H1 (cell line): ENCODE results near the gene IRF8. TPM values are rescaled to one million over a fixed set of nuclear protein-coding genes. Genes with fewer than 3 reads are reported as not detected.
A peak's percentile ranks its signal among the peaks of the same experiment; 100 is the strongest.

Experiments used
- CTCF ChIA-PET: fragments of 300-600 bp; sonication (Branson Sonifier 250); formaldehyde crosslinking; loops from one replicate; lab custom pipeline; 2021; ENCODE audit not compliant: partially characterized antibody; lab: Charles Lee
- POLR2A ChIA-PET: fragments of 300-600 bp; sonication (Branson Sonifier 250); formaldehyde crosslinking; loops from one replicate; lab custom pipeline; 2021; ENCODE audit warnings: inconsistent platforms; ENCODE audit not compliant: partially characterized antibody; lab: Charles Lee
- DNase-seq, 2 experiments: peaks; one replicate each; pipeline versions ENCODE4 v3.0.0 to v3.0.0-alpha.2; 2010 to 2022; ENCODE audit warnings: low spot score in 2 of 2, low read depth in 1 of 2, mixed read lengths in 1 of 2
- FAIRE-seq: peaks from 2 replicates; lab custom pipeline; 2011; peaks lifted over from hg19 to GRCh38; lab: Jason Lieb, UNC
- H2AFZ ChIP-seq: 2 replicates; pipeline ENCODE4 v1.8.1; 2012; ENCODE audit warnings: low read length, inconsistent platforms
- H2AK5ac ChIP-seq: 2 replicates; pipeline ENCODE4 v1.6.1; 2013; ENCODE audit warnings: low read depth, low read length
- H2BK120ac ChIP-seq: replicated peaks from 2 replicates; pipeline ENCODE3; 2013; ENCODE audit warnings: low read depth, low read length, inconsistent platforms
- H2BK12ac ChIP-seq: 2 replicates; pipeline ENCODE4 v1.6.1; 2013; ENCODE audit warnings: low read depth, low read length
- H2BK15ac ChIP-seq: 2 replicates; pipeline ENCODE4 v1.6.1; 2013; ENCODE audit warnings: low read length
- H2BK20ac ChIP-seq: 2 replicates; pipeline ENCODE4 v1.6.1; 2013; ENCODE audit warnings: low read length
- H2BK5ac ChIP-seq: 2 replicates; pipeline ENCODE4 v1.6.1; 2013; ENCODE audit warnings: low read depth, low read length
- H3K14ac ChIP-seq: 2 replicates; pipeline ENCODE4 v1.6.1; 2013; ENCODE audit warnings: inconsistent platforms; ENCODE audit not compliant: insufficient read length
- H3K18ac ChIP-seq: 2 replicates; pipeline ENCODE4 v1.6.1; 2013; ENCODE audit warnings: low read length; ENCODE audit errors: extremely low read depth
- H3K23ac ChIP-seq: 2 replicates; pipeline ENCODE4 v1.6.1; 2013; ENCODE audit warnings: inconsistent platforms; ENCODE audit not compliant: insufficient read length
- H3K23me2 ChIP-seq: 2 replicates; pipeline ENCODE4 v1.6.1; 2013; ENCODE audit warnings: low read depth, low read length
- H3K27ac ChIP-seq: 2 replicates; pipeline ENCODE4 v1.6.1; 2011; ENCODE audit warnings: low read depth, low read length, inconsistent platforms
- H3K27me3 ChIP-seq, 4 experiments: replicated peaks in 1 of 4; 1 replicate in 1 of 4; 2 replicates in 3 of 4; pipeline versions ENCODE4 v1.6.1 to v1.8.1; 2011 to 2013; ENCODE audit warnings: low read length in 3 of 4, mild to moderate bottlenecking in 3 of 4, inconsistent platforms in 2 of 4, mixed read lengths in 2 of 4, moderate library complexity in 1 of 4; ENCODE audit not compliant: control insufficient read depth in 3 of 4, insufficient read depth in 3 of 4; ENCODE audit errors: extremely low read depth in 1 of 4
- H3K36me3 ChIP-seq, 4 experiments: 2 replicates each; pipeline versions ENCODE4 v1.6.1 to v1.8.1; 2011 to 2013; ENCODE audit warnings: mild to moderate bottlenecking in 4 of 4, low read length in 3 of 4, moderate library complexity in 2 of 4, control low read depth in 1 of 4, inconsistent platforms in 1 of 4; ENCODE audit not compliant: insufficient read depth in 4 of 4, control insufficient read depth in 2 of 4
- H3K4ac ChIP-seq: replicated peaks from 2 replicates; pipeline ENCODE3; 2013; ENCODE audit warnings: low read length, low read depth, mixed read lengths, inconsistent platforms; ENCODE audit not compliant: insufficient read length
- H3K4me1 ChIP-seq, 4 experiments: replicated peaks in 1 of 4; 1 replicate in 1 of 4; 2 replicates in 3 of 4; pipeline versions ENCODE4 v1.6.1 to v1.8.1; 2011 to 2013; ENCODE audit warnings: low read length in 3 of 4, inconsistent platforms in 2 of 4, mixed read lengths in 1 of 4; ENCODE audit not compliant: insufficient read depth in 4 of 4, control insufficient read depth in 3 of 4
- H3K4me2 ChIP-seq, 2 experiments: 2 replicates each; pipeline versions ENCODE4 v1.6.1 to v1.8.1; 2011 to 2013; ENCODE audit warnings: low read depth in 2 of 2, low read length in 2 of 2, control low read depth in 1 of 2, inconsistent platforms in 1 of 2, mild to moderate bottlenecking in 1 of 2; ENCODE audit not compliant: insufficient read depth in 1 of 2
- H3K4me3 ChIP-seq, 4 experiments: fragments of 200-600, 300-600 bp in 1 of 4; sonication (generic), shearing (Covaris generic), sonication (Bioruptor Twin) in 1 of 4; 2 replicates each; pipeline versions ENCODE4 v1.5.1 to v1.8.1; 2011 to 2016; ENCODE audit warnings: low read length in 4 of 4, low read depth in 3 of 4, control low read depth in 2 of 4, inconsistent platforms in 2 of 4, mild to moderate bottlenecking in 2 of 4, mixed read lengths in 1 of 4, moderate library complexity in 1 of 4; ENCODE audit not compliant: insufficient read depth in 2 of 4; ENCODE audit errors: extremely low read depth in 1 of 4
- H3K56ac ChIP-seq: replicated peaks from 2 replicates; pipeline ENCODE3; 2013; ENCODE audit warnings: low read depth, mild to moderate bottlenecking, mixed read lengths, low read length, inconsistent platforms; ENCODE audit not compliant: insufficient read length
- H3K79me1 ChIP-seq: 2 replicates; pipeline ENCODE4 v1.6.1; 2013; ENCODE audit warnings: low read depth, low read length, control low read depth
- H3K79me2 ChIP-seq, 2 experiments: 2 replicates each; pipeline versions ENCODE4 v1.6.1 to v1.8.1; 2012 to 2013; ENCODE audit warnings: low read length in 2 of 2, mild to moderate bottlenecking in 2 of 2, inconsistent platforms in 1 of 2; ENCODE audit not compliant: insufficient read depth in 2 of 2, control insufficient read depth in 1 of 2
- H3K9ac ChIP-seq, 4 experiments: replicated peaks in 1 of 4; 1 replicate in 1 of 4; 2 replicates in 3 of 4; pipeline versions ENCODE4 v1.6.1 to v1.8.1; 2011 to 2013; ENCODE audit warnings: low read depth in 3 of 4, low read length in 3 of 4, control low read depth in 2 of 4, mild to moderate bottlenecking in 2 of 4, moderate library complexity in 2 of 4, inconsistent platforms in 1 of 4; ENCODE audit errors: extremely low read depth in 1 of 4
- H3K9me3 ChIP-seq, 2 experiments: 2 replicates each; pipeline versions ENCODE4 v1.6.1 to v1.8.1; 2012 to 2013; ENCODE audit warnings: mild to moderate bottlenecking in 2 of 2, moderate library complexity in 2 of 2, control low read depth in 1 of 2, inconsistent platforms in 1 of 2, low read depth in 1 of 2, low read length in 1 of 2, mixed read lengths in 1 of 2; ENCODE audit not compliant: insufficient read depth in 2 of 2
- H4K20me1 ChIP-seq, 2 experiments: replicated peaks in 1 of 2; 2 replicates each; pipeline versions ENCODE3 to v1.8.1; 2011 to 2013; ENCODE audit warnings: inconsistent platforms in 2 of 2, low read length in 2 of 2, mild to moderate bottlenecking in 1 of 2; ENCODE audit not compliant: insufficient read depth in 2 of 2, control insufficient read depth in 1 of 2
- H4K5ac ChIP-seq: 2 replicates; pipeline ENCODE4 v1.6.1; 2013; ENCODE audit warnings: low read length, low read depth, mixed read lengths, inconsistent platforms; ENCODE audit not compliant: insufficient read length
- H4K8ac ChIP-seq: 2 replicates; pipeline ENCODE4 v1.8.0; 2013; ENCODE audit warnings: mild to moderate bottlenecking, moderate library complexity, low read length, inconsistent platforms; ENCODE audit not compliant: insufficient read depth; ENCODE audit errors: extremely low read depth
- H4K91ac ChIP-seq: replicated peaks from 2 replicates; pipeline ENCODE3; 2013; ENCODE audit warnings: low read length, mixed read lengths, inconsistent platforms; ENCODE audit not compliant: insufficient read length
- CHD2 ChIP-seq: IDR thresholded peaks from 2 replicates; pipeline ENCODE4 v1.6.1; 2012; ENCODE audit warnings: low read length, improper control_type of control experiment
- EP300 ChIP-seq, 2 experiments: IDR thresholded peaks; 1 replicate in 1 of 2; 2 replicates in 1 of 2; pipeline ENCODE4 v1.6.1; 2011 to 2012; ENCODE audit warnings: low read depth in 2 of 2, low read length in 2 of 2, mild to moderate bottlenecking in 2 of 2, borderline replicate concordance in 1 of 2, inconsistent platforms in 1 of 2, moderate library complexity in 1 of 2
- HDAC2 ChIP-seq, 2 experiments: fragments of 300-600 bp in 1 of 2; sonication (generic) in 1 of 2; IDR thresholded peaks; 2 replicates each; pipeline ENCODE4 v1.6.1; 2011 to 2012; ENCODE audit warnings: low read depth in 2 of 2, low read length in 2 of 2, mild to moderate bottlenecking in 2 of 2, moderate library complexity in 2 of 2, borderline replicate concordance in 1 of 2, inconsistent platforms in 1 of 2
- KDM1A ChIP-seq: fragments of 200-600, 300-600 bp; sonication (generic); IDR thresholded peaks from 2 replicates; pipeline ENCODE4 v1.7.1; 2016; ENCODE audit warnings: mild to moderate bottlenecking, low read length, borderline replicate concordance
- MAFK ChIP-seq: IDR thresholded peaks from 2 replicates; pipeline ENCODE4 v1.6.1; 2012; ENCODE audit warnings: low read depth, mild to moderate bottlenecking, improper control_type of control experiment, low read length
- RBBP5 ChIP-seq: IDR thresholded peaks from 2 replicates; pipeline ENCODE4 v1.7.1; 2012; ENCODE audit warnings: low read depth, mild to moderate bottlenecking, inconsistent platforms, low read length, moderate library complexity, borderline replicate concordance
- RFX5 ChIP-seq: IDR thresholded peaks from 2 replicates; pipeline ENCODE4 v1.6.1; 2011; ENCODE audit warnings: low read depth, low read length, improper control_type of control experiment, borderline replicate concordance
- RNF2 ChIP-seq: fragments of 200-900, 300-1000 bp; sonication (generic); IDR thresholded peaks from 2 replicates; pipeline ENCODE4 v1.7.1; 2016; ENCODE audit warnings: borderline replicate concordance, low read depth, mild to moderate bottlenecking, antibody characterized with exemption, low read length; ENCODE audit not compliant: poor library complexity, severe bottlenecking; ENCODE audit errors: missing control alignments
- SIX5 ChIP-seq: IDR thresholded peaks from 2 replicates; pipeline ENCODE4 v1.6.1; 2011; ENCODE audit warnings: mild to moderate bottlenecking, low read depth, low read length
- TBP ChIP-seq: IDR thresholded peaks from 2 replicates; pipeline ENCODE4 v1.6.1; 2011; ENCODE audit warnings: low read depth, low read length, improper control_type of control experiment
- WGBS, 2 experiments: shearing (Covaris generic) in 1 of 2; methylation state at CpG; one replicate each; pipeline versions ENCODE4 v1.1.6 to v1.1.7; 2013 to 2015; ENCODE audit warnings: low lambda C conversion rate in 2 of 2, mixed read lengths in 2 of 2, inconsistent platforms in 1 of 2, low coverage in 1 of 2, missing lambda C conversion rate in 1 of 2; ENCODE audit not compliant: insufficient replicate concordance in 2 of 2, insufficient coverage in 1 of 2, insufficient read length in 1 of 2; ENCODE audit errors: extremely low coverage in 1 of 2, missing lambda C conversion rate in 1 of 2; 5-methylcytosine and 5-hydroxymethylcytosine counted together
- polyA plus RNA-seq, 7 experiments: library from polyadenylated mRNA; depleted of rRNA in 3 of 7; stranded (reverse) in 5 of 7; unstranded in 2 of 7; fragments of >200 nt in 5 of 7; fragments of 200-250 nt in 2 of 7; gene quantifications; 1 replicate in 5 of 7; 2 replicates in 1 of 7; 4 replicates in 1 of 7; pipeline versions ENCODE4 v1.2.1 to v1.2.3, GENCODE V29; 2011 to 2013; ENCODE audit warnings: missing spikeins in 2 of 7, mixed read lengths in 2 of 7
- total RNA-seq: library from RNA; stranded (reverse); fragmentation: NEBNext Ultra II Directional; extraction: Animal tissue kit (Norgen Biotek cat#: 25700); gene quantifications from 2 replicates; pipeline ENCODE4 v1.2.1, GENCODE V29; 2021
- TF ChIP-seq, protein P1 (sequence below): IDR thresholded peaks from 2 replicates; pipeline ENCODE4 v1.6.1; 2012; ENCODE audit warnings: inconsistent platforms

Gene IRF8
- total and polyA plus RNA-seq, 2 of the 8 experiments (the other 6 are each of a cell fraction or from before 2014, with no cell fraction given), result 0.35 to 2.0 TPM

DNA sequence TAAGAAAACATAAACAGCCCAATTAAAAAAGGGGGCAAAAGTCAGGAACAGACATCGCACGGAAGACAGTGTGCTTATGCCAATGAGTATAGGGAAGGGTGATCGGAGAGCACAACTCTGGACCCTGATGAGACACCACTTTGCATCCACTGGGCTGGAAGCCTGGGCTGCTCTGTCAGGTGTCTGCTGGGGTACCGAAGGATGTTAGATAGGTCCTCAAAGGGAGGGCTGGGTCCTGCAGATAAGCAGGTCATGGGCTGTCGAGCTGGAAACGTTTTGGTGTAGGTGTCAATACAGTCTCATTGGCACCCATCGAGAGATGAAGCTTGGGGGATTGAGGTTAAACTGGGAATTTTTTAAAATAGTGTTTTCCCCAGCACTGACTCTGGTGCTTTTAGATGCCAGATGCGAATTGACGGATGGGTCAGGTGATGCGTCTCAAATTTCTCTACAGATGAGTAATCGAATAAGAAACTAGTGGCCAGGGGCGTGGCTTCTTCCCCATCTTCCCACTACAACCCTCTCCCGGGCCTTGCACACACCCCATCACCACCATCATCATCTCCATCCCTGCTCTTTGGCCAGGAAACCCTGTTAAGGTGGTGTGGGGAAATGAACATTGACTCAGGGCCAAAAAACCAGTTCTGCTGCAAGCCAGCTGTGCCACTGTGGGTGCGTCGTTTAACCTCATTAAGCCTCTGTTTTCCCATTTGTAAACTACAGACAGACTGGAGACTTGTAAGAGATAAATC lies 47.8 kb upstream of the IRF8 start:
- H3K4me1 ChIP-seq, result no peaks in the 10 kb centered on the region
- H3K23ac ChIP-seq, result no peak overlapping the region
- no peaks in the 10 kb centered on the region; a peak in 1 of 4 replicates for H3K9me3 ChIP-seq
- H3K27me3 ChIP-seq, result no peaks in the 10 kb centered on the region; a peak in 1 of 7 replicates
- ChIA-PET POLR2A (no interaction called here), CTCF (interaction anchor here (0.6 to 4.5 kb wide), 2 partner anchors 30 to 32 kb away, joined by 3 to 15 read pairs; no protein-coding TSS in a partner anchor)
- TF ChIP-seq SIX5, result no peak
- TF ChIP-seq RBBP5, result no peak
- TF ChIP-seq HDAC2 (IDR thresholded peaks at IDR 0.05; ENCODE audit: borderline replicate concordance in 1 of 2, low read depth in 2 of 2, low read length in 2 of 2), result no peak
- TF ChIP-seq RNF2, result no peak
- no peak for TF ChIP-seq CHD2
- TF ChIP-seq KDM1A, result no peak
- TF ChIP-seq TBP, result no peak
- TF ChIP-seq RFX5, result no peak
- TF ChIP-seq MAFK, result no peak
- TF ChIP-seq EP300 (IDR thresholded peaks at IDR 0.05; ENCODE audit: borderline replicate concordance in 1 of 2, low read depth in 2 of 2, low read length in 2 of 2), result no peak
- TF ChIP-seq, protein P1, sequence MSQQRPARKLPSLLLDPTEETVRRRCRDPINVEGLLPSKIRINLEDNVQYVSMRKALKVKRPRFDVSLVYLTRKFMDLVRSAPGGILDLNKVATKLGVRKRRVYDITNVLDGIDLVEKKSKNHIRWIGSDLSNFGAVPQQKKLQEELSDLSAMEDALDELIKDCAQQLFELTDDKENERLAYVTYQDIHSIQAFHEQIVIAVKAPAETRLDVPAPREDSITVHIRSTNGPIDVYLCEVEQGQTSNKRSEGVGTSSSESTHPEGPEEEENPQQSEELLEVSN, result no peak
- H3K18ac ChIP-seq, result no peak overlapping the region
- no peak overlapping the region for H3K14ac ChIP-seq
- no peak overlapping the region for H2BK120ac ChIP-seq
- H3K4me2 ChIP-seq, result no peak overlapping the region
- no peaks in the 10 kb centered on the region for H3K23me2 ChIP-seq
- H3K4ac ChIP-seq, result no peak overlapping the region
- H3K27ac ChIP-seq, result no peak overlapping the region
- no peak overlapping the region for H2BK15ac ChIP-seq
- H2BK12ac ChIP-seq, result no peak overlapping the region
- FAIRE-seq, result no peak
- H4K8ac ChIP-seq, result peak overlapping the region; percentile 38; the same call in 1 of the 2 replicates
- H4K20me1 ChIP-seq, result no peaks in the 10 kb centered on the region
- no peak overlapping the region for H4K91ac ChIP-seq
- no peak for DNase-seq
- 87% methylated on average over 15 of the region's 15 CpGs; no CpG with 5 or more reads in 1 of the 2 experiments for WGBS, 2 experiments
- no peaks in the 10 kb centered on the region for H3K79me2 ChIP-seq
- H2AK5ac ChIP-seq, result no peak overlapping the region
- H3K9ac ChIP-seq, result no peak overlapping the region
- no peak overlapping the region for H4K5ac ChIP-seq
- no peaks in the 10 kb centered on the region for H3K79me1 ChIP-seq
- H3K36me3 ChIP-seq, result no peaks in the 10 kb centered on the region
- H2AFZ ChIP-seq, result no peak overlapping the region
- H3K56ac ChIP-seq, result no peak overlapping the region
- no peak overlapping the region for H2BK5ac ChIP-seq
- H2BK20ac ChIP-seq, result no peak overlapping the region
- H3K4me3 ChIP-seq, result no peak overlapping the region
